Measurements from ENCODE around the gene KCTD4.
"Not testable (repeated sequence)": the region's sequence is repeated elsewhere in the genome, so short reads cannot be mapped to it uniquely, and the experiment has no call there.

Gene KCTD4

GRCh38 chr13:45200701-45201232 lies at the start of gene KCTD4:
Gene KCTD4, minus strand, starts transcription at chr13:45201045. Its CDS starts 6,478 bp downstream, at chr13:45194567.
- DNase-seq (ENCODE audit: low spot score), result no peak

DNA sequence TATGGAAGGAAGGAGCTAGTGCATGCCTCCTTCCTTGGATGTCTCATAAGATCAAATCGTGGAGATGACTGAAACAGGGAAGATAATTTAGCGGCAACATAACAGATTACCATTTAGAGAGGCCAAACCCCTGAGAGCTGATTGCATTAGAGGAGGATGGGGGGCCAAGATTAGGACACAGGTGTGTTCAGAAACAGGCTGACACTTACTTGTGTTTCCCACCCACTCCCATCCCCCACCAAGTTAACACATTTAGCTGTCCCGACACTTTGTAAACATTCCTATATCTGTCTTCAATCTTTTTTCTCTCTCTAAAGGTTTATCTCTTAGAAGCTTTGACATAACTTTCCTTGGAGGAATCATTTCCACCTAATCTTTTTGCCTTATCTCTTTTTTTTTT lies 48.8 kb upstream of the KCTD4 start:
- no peak for DNase-seq (ENCODE audit: low spot score)

DNA sequence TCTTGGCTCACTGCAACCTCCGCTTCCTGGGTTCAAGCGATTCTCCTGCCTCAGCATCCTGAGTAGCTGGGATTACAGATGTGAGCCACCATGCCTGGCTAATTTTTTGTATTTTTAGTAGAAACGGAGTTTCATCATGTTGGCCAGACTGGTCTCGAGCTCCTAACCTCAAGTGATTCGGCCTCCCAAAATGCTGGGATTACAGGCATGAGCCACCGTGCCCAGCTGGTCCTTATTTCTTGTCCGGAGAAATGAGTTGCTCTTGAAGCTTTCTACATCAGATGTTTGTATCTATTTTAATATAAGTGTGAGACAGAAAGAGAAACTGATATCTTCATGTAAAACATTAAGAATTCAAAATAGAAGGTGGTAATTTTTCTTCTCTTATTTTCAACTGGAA lies 43.9 kb upstream of the KCTD4 start:
- not testable (repeated sequence) for DNase-seq (ENCODE audit: low spot score)

DNA sequence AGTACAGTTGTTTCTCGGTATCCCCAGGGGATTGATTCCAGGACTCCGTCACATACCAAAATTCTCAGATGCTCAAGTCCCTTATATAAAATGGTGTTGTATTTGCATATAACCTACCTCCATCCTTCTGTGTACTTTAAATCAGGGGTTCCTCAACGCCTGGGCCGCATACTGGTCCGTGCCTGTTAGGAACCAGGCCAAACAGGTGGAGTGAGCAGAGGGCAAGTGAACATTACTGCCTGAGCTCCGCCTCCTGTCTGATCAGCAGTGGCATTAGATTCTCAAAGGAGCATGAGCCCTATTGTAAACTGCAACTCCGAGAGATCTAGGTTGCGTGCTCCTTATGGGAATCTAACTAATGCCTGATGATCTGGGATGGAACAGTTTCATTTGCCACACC lies 42.2 kb upstream of the KCTD4 start:
- no peak for DNase-seq (ENCODE audit: low spot score)

DNA sequence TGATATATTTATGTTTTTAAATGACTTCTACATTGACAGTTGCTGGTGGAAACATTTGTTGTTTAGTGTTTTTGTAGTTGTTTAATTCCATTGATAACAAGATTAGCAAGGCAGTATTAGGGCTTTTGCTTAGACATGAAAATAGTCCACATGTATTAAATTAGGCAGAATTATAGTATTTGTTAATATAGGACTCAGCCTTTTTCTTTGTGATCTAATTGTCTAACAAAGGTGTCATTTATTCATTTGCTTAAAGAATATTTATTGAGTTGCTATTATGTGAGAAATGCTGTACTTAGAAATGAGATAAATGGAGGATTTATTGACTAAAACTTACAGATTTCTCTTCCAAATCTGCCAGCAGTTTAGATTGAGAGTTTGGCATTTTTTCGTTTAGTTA lies 41.7 kb upstream of the KCTD4 start:
- no peak for DNase-seq (ENCODE audit: low spot score)

GRCh38 chr13:45242070-45242469 lies 41.2 kb upstream of the KCTD4 start:
- DNase-seq (ENCODE audit: low spot score), result no peak

- no peak for DNase-seq (ENCODE audit: low spot score)
Measured at GRCh38 chr13:45240143-45240542, 39.3 kb upstream of the KCTD4 start.

GRCh38 chr13:45238945-45239795 lies 38.3 kb upstream of the KCTD4 start:
- DNase-seq (ENCODE audit: low spot score), result no peak

DNA sequence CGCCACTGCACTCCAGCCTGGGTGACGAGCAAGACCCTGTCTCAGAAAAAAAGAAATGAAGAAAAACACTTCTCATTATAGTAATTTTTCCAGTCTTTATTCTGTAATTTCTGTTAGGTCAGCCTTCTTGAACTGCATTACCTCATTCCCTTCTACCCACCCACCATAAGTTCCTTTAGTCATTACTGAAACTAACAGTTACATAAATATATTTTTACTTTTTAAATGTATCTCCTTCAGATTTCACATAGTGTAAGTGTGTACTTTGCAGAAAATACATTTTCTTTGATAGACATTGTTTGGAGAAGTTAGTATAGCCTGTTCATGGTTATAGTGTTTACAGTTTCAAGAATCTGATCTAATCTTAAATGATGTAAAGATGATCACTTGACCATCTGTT lies 31.7 kb upstream of the KCTD4 start:
- no peak for DNase-seq (ENCODE audit: low spot score)

DNA sequence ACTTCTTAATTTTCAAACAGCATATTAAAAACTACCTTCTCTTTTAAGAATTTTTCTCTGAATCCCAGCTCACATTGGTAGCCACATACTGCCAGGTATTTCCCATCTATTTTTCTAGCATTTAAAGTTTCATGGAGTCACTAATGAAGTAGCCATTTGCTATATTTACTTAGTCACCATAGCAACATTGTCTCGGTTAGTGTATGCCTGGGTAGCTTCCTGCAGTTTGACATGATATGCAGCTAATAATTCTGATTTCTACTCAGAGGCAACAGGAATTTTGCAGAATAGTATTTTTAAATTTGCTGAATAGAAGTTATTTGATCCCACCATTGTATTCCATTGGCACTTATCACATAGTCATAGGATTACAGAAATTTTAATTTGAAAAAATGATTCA lies 30.9 kb upstream of the KCTD4 start:
- DNase-seq (ENCODE audit: low spot score), result no peak

DNA sequence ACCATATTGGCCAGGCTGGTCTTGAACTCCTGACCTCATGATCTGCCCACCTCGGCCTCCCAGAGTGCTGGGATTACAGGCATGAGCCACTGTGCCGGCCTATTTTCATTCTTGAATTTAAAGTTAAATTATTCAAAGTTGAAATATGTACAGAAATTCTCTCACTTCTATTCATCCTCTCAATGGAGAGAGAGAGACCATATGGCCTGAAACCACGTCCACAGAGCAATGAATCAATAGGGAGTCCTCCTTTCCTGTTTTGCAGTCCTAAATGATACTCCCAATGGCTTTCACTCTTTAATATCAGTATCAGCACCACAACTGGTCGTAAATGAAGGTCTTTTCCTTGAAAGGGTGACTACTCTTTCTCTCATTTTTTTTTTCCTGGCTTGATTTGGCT lies 30.5 kb upstream of the KCTD4 start:
- no peak for DNase-seq (ENCODE audit: low spot score)

DNA sequence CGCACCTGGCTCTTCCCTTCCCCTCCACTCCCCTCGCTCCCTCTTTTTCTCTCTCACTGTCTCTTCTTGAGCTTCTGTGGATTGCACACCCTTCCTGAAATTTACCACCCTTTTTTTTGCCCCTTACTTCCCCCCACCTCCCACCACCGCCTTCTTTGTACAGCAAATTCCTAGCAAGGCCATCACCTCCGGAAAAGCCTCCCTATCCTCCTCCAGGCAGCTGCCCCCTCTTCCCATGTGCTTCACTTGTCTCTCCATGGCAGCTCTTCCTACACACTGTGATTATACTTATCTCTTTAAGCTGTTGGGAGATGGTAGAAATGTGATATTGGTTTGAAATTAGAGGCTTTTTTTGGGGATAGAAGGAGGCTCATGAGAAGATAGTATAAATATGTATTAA lies 28.3 kb upstream of the KCTD4 start:
- DNase-seq (ENCODE audit: low spot score), result no peak

DNA sequence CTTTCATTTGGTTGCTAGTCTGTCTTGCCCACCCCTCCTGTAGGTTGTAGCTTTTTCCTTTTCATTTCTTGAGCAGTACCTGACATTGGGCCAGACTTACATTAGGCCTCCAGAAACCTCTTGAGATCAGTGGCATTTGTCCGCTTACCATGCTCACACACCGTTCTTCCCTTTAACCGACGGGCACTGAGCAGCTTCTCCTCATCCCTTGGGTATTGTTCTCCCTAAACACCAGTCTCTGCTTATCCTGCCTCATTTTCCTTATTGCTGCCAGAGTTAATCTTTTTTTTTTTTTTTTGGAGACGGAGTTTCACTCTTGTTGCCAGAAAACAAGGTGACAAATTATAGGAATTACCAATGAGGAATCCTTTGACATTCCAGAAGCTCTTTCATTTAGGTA lies 27.2 kb upstream of the KCTD4 start:
- DNase-seq (ENCODE audit: low spot score), result no peak

DNA sequence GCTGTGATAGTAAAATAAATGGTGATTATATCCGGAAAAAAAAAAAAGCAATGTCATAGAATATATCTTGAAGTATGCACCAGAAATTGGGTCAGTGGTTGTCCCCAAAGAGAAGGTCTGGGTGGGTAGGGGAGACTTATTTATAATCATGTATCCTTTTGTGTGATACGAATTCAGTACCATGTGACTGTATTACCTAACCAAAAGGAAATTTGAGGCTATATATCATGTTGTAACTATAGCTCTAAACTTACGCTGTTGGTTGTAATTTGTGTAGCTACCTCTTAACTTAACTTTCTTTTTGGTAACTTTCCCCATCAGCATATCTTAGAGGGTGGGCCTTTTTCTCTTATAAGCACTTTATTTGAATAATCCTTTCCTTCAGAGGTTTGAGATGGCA lies 25.2 kb upstream of the KCTD4 start:
- no peak for DNase-seq (ENCODE audit: low spot score)

DNA sequence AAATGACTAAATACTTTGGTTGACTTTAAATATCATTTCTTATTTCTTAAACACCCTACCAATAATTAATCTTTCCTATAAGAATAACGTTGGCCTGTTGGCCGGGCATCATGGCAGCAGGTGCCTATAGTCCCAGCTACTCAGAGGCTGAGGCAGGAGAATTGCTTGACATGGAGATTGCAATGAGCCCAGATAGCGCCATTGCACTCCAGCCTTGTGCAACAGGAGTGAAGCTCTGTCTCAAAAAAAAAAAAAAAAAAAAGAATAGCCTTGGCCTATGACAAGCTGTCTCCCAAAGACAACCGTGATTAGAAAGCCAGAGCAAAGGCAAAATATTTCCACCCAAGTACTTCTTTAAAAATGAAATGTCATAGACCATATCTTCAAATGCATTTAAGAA lies 24.5 kb upstream of the KCTD4 start:
- no peak for DNase-seq (ENCODE audit: low spot score)

GRCh38 chr13:45224176-45224575 lies 23.3 kb upstream of the KCTD4 start:
- DNase-seq (ENCODE audit: low spot score), result no peak

- DNase-seq (ENCODE audit: low spot score), result no peak
Measured at GRCh38 chr13:45222919-45223318, 22.1 kb upstream of the KCTD4 start.

- DNase-seq (ENCODE audit: low spot score), result no peak
Measured at GRCh38 chr13:45222516-45222915, 21.7 kb upstream of the KCTD4 start.

- DNase-seq (ENCODE audit: low spot score), result no peak
Measured at GRCh38 chr13:45220403-45220802, 19.6 kb upstream of the KCTD4 start.

- no peak for DNase-seq (ENCODE audit: low spot score)
Measured at GRCh38 chr13:45219938-45220375, 19.1 kb upstream of the KCTD4 start.

- DNase-seq (ENCODE audit: low spot score), result no peak
Measured at GRCh38 chr13:45219123-45219891, 18.5 kb upstream of the KCTD4 start.

GRCh38 chr13:45218689-45219088 lies 17.8 kb upstream of the KCTD4 start:
- no peak for DNase-seq (ENCODE audit: low spot score)

DNA sequence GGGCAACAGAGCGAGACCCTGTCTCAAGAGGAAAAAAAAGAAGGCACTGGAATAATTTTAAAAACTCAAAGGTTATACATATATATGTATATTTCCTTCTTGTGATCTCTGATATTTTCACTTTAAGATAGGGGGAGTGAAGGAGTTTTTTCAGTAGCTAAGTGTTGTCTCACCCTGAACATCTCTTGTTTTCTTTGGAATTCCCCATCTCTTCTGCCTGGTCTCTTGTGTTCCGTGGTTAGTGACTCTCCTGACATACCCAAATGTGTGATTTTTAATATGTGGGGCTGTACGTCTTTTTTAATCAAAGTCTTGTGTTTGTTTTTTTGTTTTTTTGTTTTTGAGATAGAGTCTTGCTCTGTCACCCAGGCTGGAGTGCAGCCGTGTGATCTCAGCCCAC lies 15.3 kb upstream of the KCTD4 start:
- no peak for DNase-seq (ENCODE audit: low spot score)
